Natural killer cell (primary cell): ENCODE data around the gene RFXAP. TPM values are rescaled to one million over a fixed set of nuclear protein-coding genes. Genes with fewer than 3 reads are reported as not detected.

Source experiments
- ATAC-seq, 3 donors: fragments of 150-1000 bp in 2 of 3; fragments of 200-7000 bp in 1 of 3; cut with Tn5 transposase; 1 replicate in 1 of 3; 2 replicates in 2 of 3; pipeline ENCODE4 v1.10.0; 2021; ENCODE audit warnings: mild to moderate bottlenecking in 2 of 3, moderate library complexity in 2 of 3
- DNase-seq, 2 donors: peaks; one replicate each; pipeline versions ENCODE4 v3.0.0 to v3.0.0-alpha.2; 2013 to 2021; ENCODE audit warnings: mixed read lengths in 1 of 2
- H3K27ac ChIP-seq: one replicate; pipeline ENCODE4 v1.5.1; 2013; ENCODE audit warnings: mild to moderate bottlenecking, low read length
- H3K27me3 ChIP-seq: one replicate; pipeline ENCODE4 v1.6.1; 2013; ENCODE audit warnings: low read length; ENCODE audit not compliant: control insufficient read depth, insufficient read depth
- H3K36me3 ChIP-seq: one replicate; pipeline ENCODE4 v1.6.1; 2013; ENCODE audit warnings: low read length; ENCODE audit not compliant: control insufficient read depth, insufficient read depth
- H3K4me1 ChIP-seq: one replicate; pipeline ENCODE4 v1.6.1; 2013; ENCODE audit warnings: low read length; ENCODE audit not compliant: control insufficient read depth, insufficient read depth
- H3K4me3 ChIP-seq: one replicate; pipeline ENCODE4 v1.5.1; 2013; ENCODE audit warnings: low read length
- H3K9me3 ChIP-seq: one replicate; pipeline ENCODE4 v1.6.1; 2013; ENCODE audit warnings: low read length; ENCODE audit not compliant: control insufficient read depth, insufficient read depth
- H3K27ac Mint-ChIP-seq, 2 donors: one replicate each; pipeline ENCODE4 v1.8.0; 2022; ENCODE audit warnings: mild to moderate bottlenecking in 2 of 2, mixed read lengths in 2 of 2, moderate library complexity in 1 of 2
- H3K27me3 Mint-ChIP-seq, 2 donors: one replicate each; pipeline ENCODE4 v1.8.0; 2022; ENCODE audit warnings: low read depth in 2 of 2, mixed read lengths in 2 of 2
- H3K36me3 Mint-ChIP-seq: one replicate; pipeline ENCODE4 v1.8.0; 2022; ENCODE audit warnings: mixed read lengths
- H3K4me1 Mint-ChIP-seq, 2 donors: one replicate each; pipeline ENCODE4 v1.8.0; 2022; ENCODE audit warnings: mixed read lengths in 2 of 2
- H3K4me3 Mint-ChIP-seq: one replicate; pipeline ENCODE4 v1.8.0; 2022; ENCODE audit warnings: mild to moderate bottlenecking, moderate library complexity, mixed read lengths
- H3K9me3 Mint-ChIP-seq, 2 donors: one replicate each; pipeline ENCODE4 v1.8.0; 2022; ENCODE audit warnings: mixed read lengths in 2 of 2
- CTCF ChIP-seq: fragments of 200-600 bp; IDR thresholded peaks from one replicate; pipeline ENCODE4 v1.8.0; 2022; ENCODE audit warnings: antibody characterized with exemption
- WGBS: methylation state at CpG from one replicate; pipeline ENCODE4 v1.1.7; 2013; ENCODE audit warnings: missing lambda C conversion rate; ENCODE audit not compliant: insufficient coverage; 5-methylcytosine and 5-hydroxymethylcytosine counted together
- intact Hi-C: fragments of 100-400 bp; cut with micrococcal nuclease; formaldehyde crosslinking; loops from one replicate; pipeline ENCODE4 v1.14.2; 2022
- total RNA-seq, 4 donors: library from RNA; stranded (reverse); fragments of 120-200 nt in 1 of 4; gene quantifications; one replicate each; pipeline versions ENCODE4 v1.2.3 to v1.2.4, GENCODE V29; 2013 to 2022

RFXAP gene
- total RNA-seq, 3 donors from 2014 or later (not counting 1 experiment from before 2014, with no cell fraction given), result 6.0 to 13.3 (median 11.3) TPM

- H3K36me3 ChIP-seq, result no peaks in the 10 kb centered on the region
- H3K9me3 ChIP-seq, result no peaks in the 10 kb centered on the region
- TF ChIP-seq CTCF, result no peak
- intact Hi-C loops, result no loop called here
- 79% methylated on average over 3 of the region's 3 CpGs for WGBS
- no peaks in the 10 kb centered on the region for H3K36me3 Mint-ChIP-seq
- peaks cover 0 to 8% of the 10 kb centered on the region in 2 donors for H3K27me3 Mint-ChIP-seq
- H3K4me3 ChIP-seq, result no peak overlapping the region
- no peak overlapping the region for H3K4me3 Mint-ChIP-seq
- no peaks in the 10 kb centered on the region for H3K27me3 ChIP-seq
- H3K9me3 Mint-ChIP-seq, result no peaks in the 10 kb centered on the region
- H3K27ac Mint-ChIP-seq, result no peak overlapping the region
- no peaks in the 10 kb centered on the region for H3K4me1 ChIP-seq
- H3K4me1 Mint-ChIP-seq, result no peaks in the 10 kb centered on the region
- ATAC-seq (no peak), DNase-seq (no peak)
- no peak overlapping the region for H3K27ac ChIP-seq
Measured at GRCh38 chr13:36796052-36796451, 23.0 kb upstream of the RFXAP start.

GRCh38 chr13:36801035-36801434 is 18.0 kb upstream of the RFXAP start:
- Mint-ChIP-seq H3K4me3 (no peak overlapping the region), H3K27ac (no peak overlapping the region), H3K9me3 (no peaks in the 10 kb centered on the region), H3K27me3 (peaks cover 8 to 15% of the 10 kb centered on the region in 2 donors), H3K4me1 (no peaks in the 10 kb centered on the region), H3K36me3 (no peaks in the 10 kb centered on the region)
- Histone ChIP-seq H3K9me3 (no peaks in the 10 kb centered on the region), H3K4me1 (no peaks in the 10 kb centered on the region), H3K4me3 (no peak overlapping the region), H3K36me3 (no peaks in the 10 kb centered on the region), H3K27me3 (peaks cover 2% of the 10 kb centered on the region), H3K27ac (no peak overlapping the region)
- intact Hi-C loops, result no loop called here
- WGBS, result 100% methylated on average over 1 of the region's 3 CpGs
- TF ChIP-seq CTCF, result no peak
- DNase-seq (no peak), ATAC-seq (no peak)

- Histone ChIP-seq H3K36me3 (no peaks in the 10 kb centered on the region), H3K27me3 (peaks cover 2% of the 10 kb centered on the region), H3K4me1 (no peaks in the 10 kb centered on the region), H3K4me3 (no peak overlapping the region), H3K27ac (no peak overlapping the region), H3K9me3 (no peaks in the 10 kb centered on the region)
- Mint-ChIP-seq H3K27ac (no peak overlapping the region), H3K9me3 (no peaks in the 10 kb centered on the region), H3K36me3 (no peaks in the 10 kb centered on the region), H3K27me3 (peaks cover 18 to 21% of the 10 kb centered on the region in 2 donors), H3K4me1 (no peaks in the 10 kb centered on the region), H3K4me3 (no peak overlapping the region)
- DNase-seq, result no peak
- ATAC-seq, result no peak
- intact Hi-C loops, result no loop called here
- WGBS, result 92% methylated on average over 6 of the region's 6 CpGs
- no peak for TF ChIP-seq CTCF
Measured at GRCh38 chr13:36804588-36804987, 14.4 kb upstream of the RFXAP start.

- no peak for TF ChIP-seq CTCF
- H3K9me3 ChIP-seq, result no peaks in the 10 kb centered on the region
- no peaks in the 10 kb centered on the region for H3K4me1 ChIP-seq
- no peaks in the 10 kb centered on the region for H3K36me3 ChIP-seq
- Mint-ChIP-seq H3K4me1 (no peaks in the 10 kb centered on the region), H3K27me3 (peaks cover 20 to 35% of the 10 kb centered on the region in 2 donors), H3K9me3 (no peaks in the 10 kb centered on the region), H3K27ac (no peak overlapping the region), H3K4me3 (no peak overlapping the region), H3K36me3 (no peaks in the 10 kb centered on the region)
- 88% methylated on average over 2 of the region's 2 CpGs for WGBS
- intact Hi-C loops, result no loop called here
- H3K4me3 ChIP-seq, result no peak overlapping the region
- no peak overlapping the region for H3K27ac ChIP-seq
- peaks cover 2% of the 10 kb centered on the region for H3K27me3 ChIP-seq
- ATAC-seq (no peak), DNase-seq (no peak)
Measured at GRCh38 chr13:36806102-36806501, 12.9 kb upstream of the RFXAP start.
